H1 (cell line): ENCODE results near the gene PKMYT1. TPM values are rescaled to one million over a fixed set of nuclear protein-coding genes. Genes with fewer than 3 reads are reported as not detected.
A peak's percentile ranks its signal among the peaks of the same experiment; 100 is the strongest.

Source experiments
- CTCF ChIA-PET: fragments of 300-600 bp; sonication (Branson Sonifier 250); formaldehyde crosslinking; loops from one replicate; lab custom pipeline; 2021; ENCODE audit not compliant: partially characterized antibody; lab: Charles Lee
- POLR2A ChIA-PET: fragments of 300-600 bp; sonication (Branson Sonifier 250); formaldehyde crosslinking; loops from one replicate; lab custom pipeline; 2021; ENCODE audit warnings: inconsistent platforms; ENCODE audit not compliant: partially characterized antibody; lab: Charles Lee
- DNase-seq, 2 experiments: peaks; one replicate each; pipeline versions ENCODE4 v3.0.0 to v3.0.0-alpha.2; 2010 to 2022; ENCODE audit warnings: low spot score in 2 of 2, low read depth in 1 of 2, mixed read lengths in 1 of 2
- FAIRE-seq: peaks from 2 replicates; lab custom pipeline; 2011; peaks lifted over from hg19 to GRCh38; lab: Jason Lieb, UNC
- H2AFZ ChIP-seq: 2 replicates; pipeline ENCODE4 v1.8.1; 2012; ENCODE audit warnings: low read length, inconsistent platforms
- H2AK5ac ChIP-seq: 2 replicates; pipeline ENCODE4 v1.6.1; 2013; ENCODE audit warnings: low read depth, low read length
- H2BK120ac ChIP-seq: replicated peaks from 2 replicates; pipeline ENCODE3; 2013; ENCODE audit warnings: low read depth, low read length, inconsistent platforms
- H2BK12ac ChIP-seq: 2 replicates; pipeline ENCODE4 v1.6.1; 2013; ENCODE audit warnings: low read depth, low read length
- H2BK15ac ChIP-seq: 2 replicates; pipeline ENCODE4 v1.6.1; 2013; ENCODE audit warnings: low read length
- H2BK20ac ChIP-seq: 2 replicates; pipeline ENCODE4 v1.6.1; 2013; ENCODE audit warnings: low read length
- H2BK5ac ChIP-seq: 2 replicates; pipeline ENCODE4 v1.6.1; 2013; ENCODE audit warnings: low read depth, low read length
- H3K14ac ChIP-seq: 2 replicates; pipeline ENCODE4 v1.6.1; 2013; ENCODE audit warnings: inconsistent platforms; ENCODE audit not compliant: insufficient read length
- H3K18ac ChIP-seq: 2 replicates; pipeline ENCODE4 v1.6.1; 2013; ENCODE audit warnings: low read length; ENCODE audit errors: extremely low read depth
- H3K23ac ChIP-seq: 2 replicates; pipeline ENCODE4 v1.6.1; 2013; ENCODE audit warnings: inconsistent platforms; ENCODE audit not compliant: insufficient read length
- H3K23me2 ChIP-seq: 2 replicates; pipeline ENCODE4 v1.6.1; 2013; ENCODE audit warnings: low read depth, low read length
- H3K27ac ChIP-seq: 2 replicates; pipeline ENCODE4 v1.6.1; 2011; ENCODE audit warnings: low read depth, low read length, inconsistent platforms
- H3K27me3 ChIP-seq, 4 experiments: replicated peaks in 1 of 4; 1 replicate in 1 of 4; 2 replicates in 3 of 4; pipeline versions ENCODE4 v1.6.1 to v1.8.1; 2011 to 2013; ENCODE audit warnings: low read length in 3 of 4, mild to moderate bottlenecking in 3 of 4, inconsistent platforms in 2 of 4, mixed read lengths in 2 of 4, moderate library complexity in 1 of 4; ENCODE audit not compliant: control insufficient read depth in 3 of 4, insufficient read depth in 3 of 4; ENCODE audit errors: extremely low read depth in 1 of 4
- H3K36me3 ChIP-seq, 4 experiments: 2 replicates each; pipeline versions ENCODE4 v1.6.1 to v1.8.1; 2011 to 2013; ENCODE audit warnings: mild to moderate bottlenecking in 4 of 4, low read length in 3 of 4, moderate library complexity in 2 of 4, control low read depth in 1 of 4, inconsistent platforms in 1 of 4; ENCODE audit not compliant: insufficient read depth in 4 of 4, control insufficient read depth in 2 of 4
- H3K4ac ChIP-seq: replicated peaks from 2 replicates; pipeline ENCODE3; 2013; ENCODE audit warnings: low read length, low read depth, mixed read lengths, inconsistent platforms; ENCODE audit not compliant: insufficient read length
- H3K4me1 ChIP-seq, 4 experiments: replicated peaks in 1 of 4; 1 replicate in 1 of 4; 2 replicates in 3 of 4; pipeline versions ENCODE4 v1.6.1 to v1.8.1; 2011 to 2013; ENCODE audit warnings: low read length in 3 of 4, inconsistent platforms in 2 of 4, mixed read lengths in 1 of 4; ENCODE audit not compliant: insufficient read depth in 4 of 4, control insufficient read depth in 3 of 4
- H3K4me2 ChIP-seq, 2 experiments: 2 replicates each; pipeline versions ENCODE4 v1.6.1 to v1.8.1; 2011 to 2013; ENCODE audit warnings: low read depth in 2 of 2, low read length in 2 of 2, control low read depth in 1 of 2, inconsistent platforms in 1 of 2, mild to moderate bottlenecking in 1 of 2; ENCODE audit not compliant: insufficient read depth in 1 of 2
- H3K4me3 ChIP-seq, 4 experiments: fragments of 200-600, 300-600 bp in 1 of 4; sonication (generic), shearing (Covaris generic), sonication (Bioruptor Twin) in 1 of 4; 2 replicates each; pipeline versions ENCODE4 v1.5.1 to v1.8.1; 2011 to 2016; ENCODE audit warnings: low read length in 4 of 4, low read depth in 3 of 4, control low read depth in 2 of 4, inconsistent platforms in 2 of 4, mild to moderate bottlenecking in 2 of 4, mixed read lengths in 1 of 4, moderate library complexity in 1 of 4; ENCODE audit not compliant: insufficient read depth in 2 of 4; ENCODE audit errors: extremely low read depth in 1 of 4
- H3K56ac ChIP-seq: replicated peaks from 2 replicates; pipeline ENCODE3; 2013; ENCODE audit warnings: low read depth, mild to moderate bottlenecking, mixed read lengths, low read length, inconsistent platforms; ENCODE audit not compliant: insufficient read length
- H3K79me1 ChIP-seq: 2 replicates; pipeline ENCODE4 v1.6.1; 2013; ENCODE audit warnings: low read depth, low read length, control low read depth
- H3K79me2 ChIP-seq, 2 experiments: 2 replicates each; pipeline versions ENCODE4 v1.6.1 to v1.8.1; 2012 to 2013; ENCODE audit warnings: low read length in 2 of 2, mild to moderate bottlenecking in 2 of 2, inconsistent platforms in 1 of 2; ENCODE audit not compliant: insufficient read depth in 2 of 2, control insufficient read depth in 1 of 2
- H3K9ac ChIP-seq, 4 experiments: replicated peaks in 1 of 4; 1 replicate in 1 of 4; 2 replicates in 3 of 4; pipeline versions ENCODE4 v1.6.1 to v1.8.1; 2011 to 2013; ENCODE audit warnings: low read depth in 3 of 4, low read length in 3 of 4, control low read depth in 2 of 4, mild to moderate bottlenecking in 2 of 4, moderate library complexity in 2 of 4, inconsistent platforms in 1 of 4; ENCODE audit errors: extremely low read depth in 1 of 4
- H3K9me3 ChIP-seq, 2 experiments: 2 replicates each; pipeline versions ENCODE4 v1.6.1 to v1.8.1; 2012 to 2013; ENCODE audit warnings: mild to moderate bottlenecking in 2 of 2, moderate library complexity in 2 of 2, control low read depth in 1 of 2, inconsistent platforms in 1 of 2, low read depth in 1 of 2, low read length in 1 of 2, mixed read lengths in 1 of 2; ENCODE audit not compliant: insufficient read depth in 2 of 2
- H4K20me1 ChIP-seq, 2 experiments: replicated peaks in 1 of 2; 2 replicates each; pipeline versions ENCODE3 to v1.8.1; 2011 to 2013; ENCODE audit warnings: inconsistent platforms in 2 of 2, low read length in 2 of 2, mild to moderate bottlenecking in 1 of 2; ENCODE audit not compliant: insufficient read depth in 2 of 2, control insufficient read depth in 1 of 2
- H4K5ac ChIP-seq: 2 replicates; pipeline ENCODE4 v1.6.1; 2013; ENCODE audit warnings: low read length, low read depth, mixed read lengths, inconsistent platforms; ENCODE audit not compliant: insufficient read length
- H4K8ac ChIP-seq: 2 replicates; pipeline ENCODE4 v1.8.0; 2013; ENCODE audit warnings: mild to moderate bottlenecking, moderate library complexity, low read length, inconsistent platforms; ENCODE audit not compliant: insufficient read depth; ENCODE audit errors: extremely low read depth
- H4K91ac ChIP-seq: replicated peaks from 2 replicates; pipeline ENCODE3; 2013; ENCODE audit warnings: low read length, mixed read lengths, inconsistent platforms; ENCODE audit not compliant: insufficient read length
- CBX5 ChIP-seq: fragments of 300-800, 300-1000 bp; sonication (generic); IDR thresholded peaks from 2 replicates; pipeline ENCODE4 v1.7.1; 2016; ENCODE audit warnings: antibody characterized with exemption, low read length, low read depth
- CREB1 ChIP-seq: IDR thresholded peaks from 2 replicates; pipeline ENCODE4 v1.6.1; 2012; ENCODE audit warnings: inconsistent platforms
- HDAC2 ChIP-seq, 2 experiments: fragments of 300-600 bp in 1 of 2; sonication (generic) in 1 of 2; IDR thresholded peaks; 2 replicates each; pipeline ENCODE4 v1.6.1; 2011 to 2012; ENCODE audit warnings: low read depth in 2 of 2, low read length in 2 of 2, mild to moderate bottlenecking in 2 of 2, moderate library complexity in 2 of 2, borderline replicate concordance in 1 of 2, inconsistent platforms in 1 of 2
- KDM5A ChIP-seq: fragments of 200-600 bp; IDR thresholded peaks from 2 replicates; pipeline ENCODE4 v1.7.1; 2012; ENCODE audit warnings: mild to moderate bottlenecking, low read length, inconsistent platforms, mixed read lengths
- MAFK ChIP-seq: IDR thresholded peaks from 2 replicates; pipeline ENCODE4 v1.6.1; 2012; ENCODE audit warnings: low read depth, mild to moderate bottlenecking, improper control_type of control experiment, low read length
- NANOG ChIP-seq: IDR thresholded peaks from 2 replicates; pipeline ENCODE4 v1.6.1; 2011; ENCODE audit warnings: low read length, low read depth, mild to moderate bottlenecking, inconsistent platforms; ENCODE audit not compliant: insufficient read depth, poor library complexity, severe bottlenecking
- SP4 ChIP-seq: IDR thresholded peaks from 2 replicates; pipeline ENCODE4 v1.6.1; 2012; ENCODE audit warnings: low read length, inconsistent platforms
- SUZ12 ChIP-seq: fragments of 200-600 bp; sonication (generic); IDR thresholded peaks from 2 replicates; pipeline ENCODE4 v1.6.1; 2012; ENCODE audit warnings: mild to moderate bottlenecking, inconsistent platforms, low read length, moderate library complexity, mixed read lengths
- TAF7 ChIP-seq: optimal IDR thresholded peaks from 2 replicates; pipeline ENCODE3; 2011; ENCODE audit warnings: low read depth, mild to moderate bottlenecking, inconsistent platforms, low read length, moderate library complexity, borderline replicate concordance
- YY1 ChIP-seq: IDR thresholded peaks from 2 replicates; pipeline ENCODE4 v1.6.1; 2011; ENCODE audit warnings: low read depth, mild to moderate bottlenecking, low read length
- WGBS, 2 experiments: shearing (Covaris generic) in 1 of 2; methylation state at CpG; one replicate each; pipeline versions ENCODE4 v1.1.6 to v1.1.7; 2013 to 2015; ENCODE audit warnings: low lambda C conversion rate in 2 of 2, mixed read lengths in 2 of 2, inconsistent platforms in 1 of 2, low coverage in 1 of 2, missing lambda C conversion rate in 1 of 2; ENCODE audit not compliant: insufficient replicate concordance in 2 of 2, insufficient coverage in 1 of 2, insufficient read length in 1 of 2; ENCODE audit errors: extremely low coverage in 1 of 2, missing lambda C conversion rate in 1 of 2; 5-methylcytosine and 5-hydroxymethylcytosine counted together
- polyA plus RNA-seq, 7 experiments: library from polyadenylated mRNA; depleted of rRNA in 3 of 7; stranded (reverse) in 5 of 7; unstranded in 2 of 7; fragments of >200 nt in 5 of 7; fragments of 200-250 nt in 2 of 7; gene quantifications; 1 replicate in 5 of 7; 2 replicates in 1 of 7; 4 replicates in 1 of 7; pipeline versions ENCODE4 v1.2.1 to v1.2.3, GENCODE V29; 2011 to 2013; ENCODE audit warnings: missing spikeins in 2 of 7, mixed read lengths in 2 of 7
- total RNA-seq: library from RNA; stranded (reverse); fragmentation: NEBNext Ultra II Directional; extraction: Animal tissue kit (Norgen Biotek cat#: 25700); gene quantifications from 2 replicates; pipeline ENCODE4 v1.2.1, GENCODE V29; 2021

The PKMYT1 gene
- total and polyA plus RNA-seq, 2 of the 8 experiments (the other 6 are each of a cell fraction or from before 2014, with no cell fraction given), result 74.7 to 85.2 TPM

GRCh38 chr16:2925951-2926649 is 54.1 kb downstream of the PKMYT1 start:
- Histone ChIP-seq H2BK5ac (no peak overlapping the region), H3K23ac (no peak overlapping the region), H4K20me1 (no peaks in the 10 kb centered on the region), H3K4me2 (peak overlapping the region; percentile 57 to 78), H3K27me3 (no peaks in the 10 kb centered on the region), H3K9ac (no peak overlapping the region), H2BK12ac (no peak overlapping the region), H3K27ac (peak overlapping the region; percentile 5; the same call in 1 of the 2 replicates), H4K91ac (no peak overlapping the region), H3K18ac (no peak overlapping the region), H3K36me3 (peaks cover 0 to 3% (median 0%) of the 10 kb centered on the region in 4 experiments; a peak in 2 of 8 replicates), H3K79me1 (0 out of 2 replicates have a peak, but pooled peaks cover 3% of the 10 kb centered on the region), H2BK20ac (no peak overlapping the region), H2BK120ac (no peak overlapping the region), H4K5ac (peak overlapping the region; percentile 9), H2AK5ac (no peak overlapping the region), H3K23me2 (no peaks in the 10 kb centered on the region; the same call in 1 of the 2 replicates), H3K4ac (no peak overlapping the region), H3K56ac (no peak overlapping the region), H3K4me3 (peak overlapping the region in 2 of 4 experiments; percentile 3 to 49; a peak in 3 of 8 replicates), H3K14ac (no peak overlapping the region), H4K8ac (peak overlapping the region; percentile 76; the same call in 1 of the 2 replicates), H3K79me2 (no peaks in the 10 kb centered on the region), H2BK15ac (no peak overlapping the region), H3K9me3 (no peaks in the 10 kb centered on the region), H3K4me1 (peaks cover 4 to 15% (median 10%) of the 10 kb centered on the region in 4 experiments), H2AFZ (no peak overlapping the region)
- WGBS, 2 experiments, result 88% methylated on average over 9 of the region's 9 CpGs; no CpG with 5 or more reads in 1 of the 2 experiments
- FAIRE-seq, result no peak
- no peak for DNase-seq
- POLR2A ChIA-PET, result interaction anchor here (1.0 to 1.5 kb wide), 5 partner anchors 10 to 148 kb away, joined by 3 to 5 read pairs (median 3); partner anchors contain the start of gene FLYWCH1
- CTCF ChIA-PET, result interaction anchor here (0.7 to 10.4 kb wide), 31 partner anchors 12 to 147 kb away, joined by 3 to 98 read pairs (median 5); partner anchors contain the start of genes FLYWCH1, FLYWCH2 and PRSS21
- TF ChIP-seq YY1 (no peak), CBX5 (no peak), MAFK (no peak), TAF7 (no peak), SUZ12 (no peak), NANOG (no peak), SP4 (no peak), CREB1 (no peak), HDAC2 (IDR thresholded peaks at IDR 0.05; ENCODE audit: borderline replicate concordance in 1 of 2, low read depth in 2 of 2, low read length in 2 of 2) (no peak), KDM5A (no peak)
